ENCODE measurements around the gene TCF20.

The TCF20 gene

DNA sequence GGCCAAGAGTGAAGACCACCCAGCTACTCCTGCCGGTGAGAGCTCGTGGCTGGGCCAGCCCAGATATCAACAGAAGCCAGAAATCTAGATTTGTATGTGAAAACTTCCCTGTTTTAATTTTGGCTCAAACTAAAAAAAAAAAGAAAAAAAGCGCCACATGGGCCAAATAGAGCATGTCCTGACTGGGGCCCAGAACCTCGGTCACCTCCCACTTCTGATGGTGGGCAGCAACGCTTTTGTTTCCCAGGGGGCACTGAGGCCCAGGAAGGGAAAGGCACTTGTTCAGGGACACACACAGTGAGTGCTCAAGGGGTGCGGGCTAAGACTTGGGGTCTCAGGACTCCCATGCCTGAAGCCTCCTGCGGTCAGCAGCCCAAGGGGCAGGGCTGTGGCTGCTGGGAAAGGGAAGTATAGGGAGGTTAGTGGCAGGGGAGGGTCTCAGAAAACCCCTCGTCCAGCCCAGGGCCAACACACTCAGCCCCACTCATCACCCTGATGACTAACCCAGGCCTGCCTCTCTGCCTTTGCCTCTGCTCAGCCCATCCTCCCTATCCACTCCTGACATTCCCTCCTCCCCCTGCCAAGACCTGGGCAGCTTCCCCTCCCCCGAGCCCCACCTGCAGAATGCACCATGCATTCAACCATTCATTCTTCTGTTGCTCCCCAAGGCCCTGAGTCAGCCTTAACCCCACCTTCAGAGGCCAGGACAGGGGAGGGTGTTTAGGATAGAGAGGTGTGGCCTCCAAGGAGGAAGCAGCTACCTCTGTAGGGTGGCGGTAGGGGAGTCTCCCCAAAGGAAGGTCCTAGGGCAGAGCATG is 30.0 kb upstream of the TCF20 start:
- no peak for DNase-seq (ENCODE audit: low read depth)

DNA sequence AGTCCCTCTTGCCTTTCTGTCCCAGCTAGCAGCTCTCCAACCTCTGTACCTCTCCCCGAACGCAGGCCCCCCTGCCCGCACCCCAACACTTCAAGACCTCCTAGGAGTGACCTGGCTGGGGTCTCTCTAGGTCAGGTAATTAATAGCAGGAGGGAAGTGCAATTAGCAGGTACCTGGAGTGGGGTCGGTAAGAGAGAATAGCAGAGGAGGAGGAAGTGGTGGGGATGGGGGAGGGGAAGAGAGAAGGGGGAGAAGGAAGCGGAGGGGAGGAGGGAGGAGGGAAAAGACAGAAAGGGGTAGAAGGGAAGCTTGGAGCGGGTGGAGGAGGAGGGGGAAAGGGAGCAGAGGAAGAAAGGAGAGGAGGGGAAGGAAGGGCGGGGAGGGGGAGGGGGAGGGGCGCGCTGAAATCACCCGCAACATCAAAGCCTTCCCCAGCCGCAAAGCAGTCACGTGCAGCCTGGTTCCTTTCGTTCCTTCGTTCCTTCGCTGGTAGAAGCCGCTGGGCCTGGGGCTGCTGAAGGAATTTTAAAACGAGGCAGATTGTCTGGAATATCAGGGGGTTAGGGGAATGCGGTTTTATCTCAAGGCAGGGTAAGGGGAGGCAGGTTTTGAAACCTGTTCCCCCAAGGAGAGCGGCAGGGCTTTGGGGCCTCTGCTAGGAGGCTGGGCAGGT is 29.3 kb upstream of the TCF20 start:
- no peak for DNase-seq (ENCODE audit: low read depth)

DNA sequence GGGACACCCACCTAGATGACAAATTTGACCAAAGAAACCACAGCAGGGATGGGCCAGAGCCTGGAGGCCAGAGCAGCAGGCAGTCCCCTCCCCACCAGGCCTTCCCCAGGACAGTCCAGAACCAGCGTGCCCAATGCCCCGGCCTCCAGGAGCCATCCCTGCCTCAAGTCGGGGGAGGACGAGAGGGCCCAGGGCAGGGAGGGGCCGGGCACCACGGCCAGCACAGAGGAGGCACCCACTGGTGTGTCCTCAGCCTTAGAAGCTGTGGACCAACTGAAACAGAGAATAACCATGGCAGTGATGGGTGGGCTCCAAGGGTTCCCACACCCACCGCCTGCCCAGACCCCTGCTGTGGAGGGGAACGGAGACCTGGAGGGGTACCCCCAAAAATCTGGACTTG is 28.3 kb upstream of the TCF20 start:
- no peak for DNase-seq (ENCODE audit: low read depth)

DNA sequence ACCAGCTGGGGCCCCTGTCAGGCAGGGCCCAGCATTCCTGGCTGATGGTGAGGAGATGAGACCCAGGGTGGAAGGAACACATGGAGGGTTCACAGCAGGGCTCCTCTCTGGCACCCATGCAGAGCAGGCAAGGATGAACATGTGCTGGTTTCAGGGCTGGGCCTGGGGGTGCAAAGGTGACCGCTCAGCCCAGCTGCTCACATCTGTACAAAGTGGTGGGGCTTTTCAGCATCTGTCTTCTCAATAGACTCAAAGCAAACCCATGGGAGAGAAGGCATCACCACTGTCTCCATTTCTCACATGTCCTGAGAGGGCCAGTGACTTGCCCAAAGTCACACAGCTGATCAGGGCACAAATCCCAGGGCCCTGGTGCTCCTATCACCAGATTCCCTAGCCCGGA is 27.3 kb upstream of the TCF20 start:
- no peak for DNase-seq (ENCODE audit: low read depth)

DNA sequence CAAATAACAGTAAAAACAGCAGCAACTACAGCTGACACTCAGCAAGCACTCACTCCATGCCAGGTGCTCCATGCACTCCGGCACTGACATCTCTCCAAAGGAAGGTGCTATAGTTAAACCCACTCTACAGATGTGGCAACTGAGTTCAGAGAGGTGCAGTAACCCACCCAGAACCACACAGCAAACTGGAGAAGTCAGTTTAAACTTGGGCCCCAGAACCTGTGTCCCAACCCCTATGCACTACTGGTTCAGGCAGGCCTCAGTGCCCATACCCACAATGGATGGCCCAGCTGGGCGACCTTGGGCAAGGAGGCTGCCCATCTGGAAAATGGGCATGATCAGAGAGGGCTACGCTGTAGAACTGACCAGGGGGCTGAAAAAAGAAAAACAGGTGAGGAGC is 26.4 kb upstream of the TCF20 start:
- DNase-seq (ENCODE audit: low read depth), result no peak

DNA sequence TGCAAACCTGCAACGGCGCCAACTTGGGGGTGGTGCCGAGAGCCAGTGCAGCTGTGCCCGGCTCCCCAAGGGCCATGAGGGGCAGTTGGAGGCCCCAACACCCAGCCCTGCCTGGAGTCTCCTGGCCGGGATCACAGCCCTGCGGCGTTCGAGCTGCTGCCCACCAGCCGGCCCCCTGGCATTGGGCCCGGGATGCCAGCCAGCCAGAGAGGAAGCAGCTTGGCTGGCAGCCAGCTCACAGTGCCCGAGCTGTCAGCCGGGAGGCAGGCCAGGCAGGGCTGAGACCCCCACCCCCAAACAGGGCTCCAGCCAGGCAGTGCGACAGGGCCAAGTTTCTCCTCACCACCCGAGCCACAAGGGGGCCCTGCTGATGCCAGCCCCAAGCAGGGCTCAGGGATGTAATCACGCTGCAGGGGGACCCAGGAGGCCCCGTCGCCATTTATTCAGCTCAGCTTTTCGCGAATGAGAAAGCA is 26.0 kb upstream of the TCF20 start:
- no peak for DNase-seq (ENCODE audit: low read depth)

DNA sequence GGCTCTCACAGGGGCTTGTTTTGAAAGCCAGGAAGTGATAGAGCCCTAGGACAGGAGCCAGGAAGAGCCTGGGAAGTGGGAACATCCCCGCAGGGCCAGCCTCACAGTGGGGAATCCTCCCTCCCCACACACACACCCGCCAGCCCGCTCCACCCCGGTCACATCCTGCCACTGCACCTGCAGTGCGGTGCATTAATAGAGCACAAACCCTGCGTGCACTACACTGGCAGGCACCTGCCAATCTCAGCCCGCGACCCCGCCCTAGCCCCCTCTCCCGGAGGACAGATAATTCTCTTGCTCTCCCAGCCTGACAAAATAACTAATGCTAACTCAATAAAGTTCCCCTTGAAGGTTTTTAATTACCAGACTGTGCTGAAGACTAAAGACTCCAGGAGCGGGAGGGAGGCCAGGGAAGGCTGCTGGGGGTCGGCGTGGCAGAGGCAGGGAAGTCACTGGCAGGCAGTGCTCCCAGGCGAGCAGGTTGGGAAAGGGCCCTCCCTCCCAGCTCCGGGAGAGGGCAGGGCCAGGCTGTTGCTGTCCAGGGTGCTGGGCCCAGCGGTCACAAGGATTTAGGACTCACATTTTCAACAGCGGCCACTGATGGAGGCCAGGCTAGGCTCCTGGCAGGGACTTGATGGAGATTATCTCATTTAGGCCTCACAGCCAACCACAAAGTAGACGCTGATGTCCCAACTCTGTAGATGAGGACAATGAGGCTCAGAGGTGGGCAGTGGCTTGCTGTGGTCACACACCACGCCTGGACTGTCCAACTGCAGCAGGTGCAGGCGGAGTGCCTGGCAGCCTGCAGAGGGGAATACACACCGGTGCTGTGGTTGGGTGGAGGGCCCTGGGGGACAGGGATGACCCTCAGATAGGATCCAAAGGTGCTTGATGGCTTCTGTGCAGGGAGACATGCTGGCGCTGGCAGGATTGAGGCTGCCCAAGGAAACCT is 23.9 kb upstream of the TCF20 start:
- peak; percentile 29 for DNase-seq (ENCODE audit: low read depth)

DNA sequence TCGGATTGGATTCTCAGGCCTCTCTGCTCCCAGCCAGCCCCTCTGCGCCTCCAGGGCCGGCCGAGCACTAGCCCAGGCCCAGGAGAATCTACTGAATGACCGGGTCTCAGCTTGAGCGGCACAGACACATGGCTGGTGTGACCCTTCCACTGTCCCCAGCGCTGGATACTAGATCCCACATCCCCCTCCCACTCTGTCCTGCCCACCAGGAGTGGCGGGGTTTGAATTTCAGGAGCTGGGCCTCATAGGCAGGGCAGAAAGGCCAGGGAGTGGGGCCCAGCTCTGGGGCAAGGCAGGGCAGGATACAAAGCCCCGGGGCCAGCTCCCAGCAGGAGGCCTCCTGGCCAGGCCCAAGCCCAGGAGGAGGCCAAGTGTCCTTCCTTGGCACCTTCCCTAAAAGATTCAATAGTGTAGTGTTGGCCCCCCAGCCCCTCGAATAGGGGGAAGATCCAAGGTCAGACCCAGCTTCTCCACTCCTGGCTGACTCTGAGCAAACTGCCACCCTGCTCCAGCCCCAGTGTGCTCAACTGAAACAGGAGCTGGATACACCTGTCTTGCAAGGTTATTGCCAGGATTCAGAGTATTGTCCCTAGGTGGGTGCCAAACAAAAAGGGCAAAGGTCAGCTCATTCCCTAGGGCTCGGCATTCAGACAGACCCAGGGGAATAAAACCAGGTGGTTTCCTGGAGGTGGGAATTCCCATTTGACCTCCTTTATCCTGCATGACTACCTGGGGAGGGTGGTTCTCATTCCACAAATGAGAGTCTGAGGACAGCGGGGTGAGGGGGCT is 22.5 kb upstream of the TCF20 start:
- DNase-seq (ENCODE audit: low read depth), result no peak

DNA sequence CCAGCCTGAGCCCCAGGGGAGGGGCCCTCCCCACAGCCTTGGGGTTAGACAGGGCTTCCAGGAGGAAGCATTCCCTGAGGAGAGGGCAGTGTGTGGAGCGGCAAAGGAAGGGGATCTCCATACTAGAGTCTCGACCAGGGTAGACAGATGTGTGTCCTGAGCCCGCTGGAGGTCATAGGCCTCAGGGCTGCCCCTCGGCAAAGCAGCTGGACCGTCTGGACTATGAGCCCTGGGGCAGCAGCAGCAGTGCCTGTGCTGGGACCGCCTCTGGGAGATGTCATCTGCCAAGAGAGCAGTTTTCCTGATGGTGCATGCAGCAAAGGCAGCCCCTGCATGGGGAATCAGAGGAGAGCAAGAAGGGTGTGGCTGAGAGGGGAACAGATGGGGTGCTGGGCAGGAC is 20.8 kb upstream of the TCF20 start:
- DNase-seq (ENCODE audit: low read depth), result no peak

DNA sequence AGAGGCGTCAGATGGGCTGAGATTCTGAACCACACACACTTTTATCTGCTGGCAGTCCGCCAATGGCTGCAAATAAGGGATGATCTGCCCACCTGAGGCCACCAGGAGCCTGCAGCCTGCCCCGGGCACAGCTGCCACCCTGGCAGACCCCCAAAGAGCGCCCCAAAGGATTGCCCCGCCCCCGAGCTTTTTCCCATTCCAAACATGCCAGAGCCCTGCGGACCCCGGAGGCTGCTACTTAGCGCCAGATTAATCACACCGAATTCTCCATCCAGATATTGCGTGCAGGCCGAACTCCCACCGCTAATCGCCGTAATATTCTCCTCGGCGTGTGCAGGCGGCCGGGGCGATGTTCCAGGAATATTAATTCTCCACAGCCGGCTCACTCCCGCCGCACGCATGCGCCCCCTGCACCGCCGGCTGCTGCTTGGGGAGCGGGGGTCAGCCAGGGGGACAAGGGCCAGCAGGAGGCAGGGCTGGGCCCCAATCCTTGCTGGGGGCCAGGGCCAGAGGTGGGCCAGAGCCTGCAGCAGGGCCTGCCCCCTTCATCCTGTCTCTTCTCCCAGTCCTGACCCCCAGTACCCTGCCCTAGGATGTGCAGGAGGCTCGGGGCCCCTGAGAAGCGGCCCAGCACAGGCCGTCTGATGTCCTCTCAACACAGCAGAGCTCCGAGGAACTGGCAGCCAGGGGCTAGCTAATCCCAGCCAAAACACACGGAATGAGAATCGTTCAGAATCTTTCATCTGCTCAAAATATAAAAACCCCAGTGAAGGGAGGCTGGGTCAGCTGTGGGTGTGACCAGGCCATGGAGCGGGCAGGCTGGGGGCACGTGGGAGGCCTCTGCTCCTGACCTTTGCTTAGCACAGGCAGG is 19.5 kb upstream of the TCF20 start:
- DNase-seq (ENCODE audit: low read depth), result no peak

DNA sequence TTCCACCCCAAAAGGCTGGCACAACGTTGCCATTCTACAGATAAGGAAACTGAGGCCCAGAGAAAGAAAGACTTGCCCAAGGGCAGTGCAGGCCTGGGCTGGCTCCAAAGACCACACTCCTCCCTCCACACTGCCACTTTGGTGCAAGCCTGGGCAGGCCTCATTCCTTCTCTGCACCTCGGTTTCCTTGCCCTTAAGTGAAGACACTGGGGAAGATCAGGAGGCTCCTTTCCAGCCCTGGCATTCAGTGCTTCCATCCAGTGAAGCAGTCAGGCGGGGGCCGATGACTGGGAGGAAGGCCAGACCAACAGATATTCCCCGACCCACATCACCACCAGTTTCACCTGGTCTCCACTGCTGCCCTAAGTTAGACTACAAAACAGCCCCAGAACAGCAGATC is 18.3 kb upstream of the TCF20 start:
- no peak for DNase-seq (ENCODE audit: low read depth)

DNA sequence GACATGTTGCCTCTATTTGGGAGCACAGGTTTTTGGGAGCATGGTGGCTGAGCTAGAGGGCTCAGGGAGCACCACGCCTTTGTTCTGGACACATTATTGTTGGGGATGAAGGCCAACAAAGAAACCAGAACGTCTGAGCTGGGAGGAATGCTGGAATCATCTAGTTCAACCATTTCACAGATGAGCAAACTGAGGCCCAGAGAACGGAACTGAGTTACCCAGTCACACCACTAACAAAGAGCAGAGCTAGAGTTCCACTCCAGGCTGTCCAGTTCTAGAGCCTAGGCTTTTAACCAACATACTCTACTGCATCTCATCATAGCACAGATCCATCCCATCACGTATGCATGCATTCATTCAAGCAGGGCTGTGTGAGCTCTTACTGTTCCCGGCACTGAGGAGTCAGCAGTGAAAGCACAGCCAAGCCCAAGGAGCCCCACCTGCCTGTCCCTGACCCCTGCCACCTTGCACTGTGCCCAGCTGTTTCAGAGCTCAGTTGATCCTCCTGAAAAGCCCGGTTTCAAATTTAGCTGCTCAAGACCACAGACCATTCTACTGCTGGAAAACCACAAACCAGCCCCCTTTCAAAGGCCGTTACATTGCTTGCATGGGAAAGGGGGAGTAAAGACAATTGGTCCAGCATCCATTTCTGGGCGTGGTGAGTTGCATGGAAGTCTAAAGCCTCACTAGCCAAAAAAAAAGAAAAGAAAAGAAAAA is 16.9 kb upstream of the TCF20 start:
- no peak for DNase-seq (ENCODE audit: low read depth)

DNA sequence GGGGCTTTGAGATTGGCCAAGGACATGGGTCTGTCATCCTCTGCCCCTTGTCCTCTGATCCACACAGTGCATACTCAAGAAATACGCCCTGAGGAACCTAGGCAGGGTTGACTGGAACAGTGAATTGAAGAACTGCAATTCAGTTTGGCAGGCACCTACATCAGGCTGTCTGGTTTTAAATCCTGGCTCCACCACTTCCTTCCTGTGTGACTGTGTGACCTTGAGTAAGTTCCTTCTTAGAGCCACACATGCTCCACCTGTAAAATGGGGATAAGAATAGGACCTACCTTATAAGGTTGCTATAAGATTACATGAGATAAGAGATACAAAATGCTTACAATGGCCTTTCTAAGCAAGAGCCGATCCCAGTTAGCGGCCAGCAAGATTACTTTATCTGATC is 15.8 kb upstream of the TCF20 start:
- no peak for DNase-seq (ENCODE audit: low read depth)

DNA sequence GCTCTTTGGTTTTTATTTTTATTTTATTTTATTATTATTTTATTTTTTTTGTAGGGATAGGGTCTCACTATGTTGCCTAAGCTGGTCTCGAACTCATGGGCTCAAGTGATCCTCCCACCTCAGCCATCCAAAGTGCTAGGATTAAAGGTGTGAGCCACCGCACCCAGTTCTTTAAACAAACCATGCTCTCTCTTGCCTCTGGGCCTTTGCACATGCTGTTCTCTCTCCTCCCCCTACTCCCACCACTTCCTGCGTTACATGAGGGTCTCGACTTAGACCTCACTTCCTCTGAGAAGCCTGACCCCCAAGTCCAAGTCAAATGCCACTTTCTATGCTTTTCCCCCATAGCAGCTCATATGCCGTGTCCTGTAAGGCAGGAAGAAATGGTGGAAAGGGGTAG is 15.2 kb upstream of the TCF20 start:
- no peak for DNase-seq (ENCODE audit: low read depth)

DNA sequence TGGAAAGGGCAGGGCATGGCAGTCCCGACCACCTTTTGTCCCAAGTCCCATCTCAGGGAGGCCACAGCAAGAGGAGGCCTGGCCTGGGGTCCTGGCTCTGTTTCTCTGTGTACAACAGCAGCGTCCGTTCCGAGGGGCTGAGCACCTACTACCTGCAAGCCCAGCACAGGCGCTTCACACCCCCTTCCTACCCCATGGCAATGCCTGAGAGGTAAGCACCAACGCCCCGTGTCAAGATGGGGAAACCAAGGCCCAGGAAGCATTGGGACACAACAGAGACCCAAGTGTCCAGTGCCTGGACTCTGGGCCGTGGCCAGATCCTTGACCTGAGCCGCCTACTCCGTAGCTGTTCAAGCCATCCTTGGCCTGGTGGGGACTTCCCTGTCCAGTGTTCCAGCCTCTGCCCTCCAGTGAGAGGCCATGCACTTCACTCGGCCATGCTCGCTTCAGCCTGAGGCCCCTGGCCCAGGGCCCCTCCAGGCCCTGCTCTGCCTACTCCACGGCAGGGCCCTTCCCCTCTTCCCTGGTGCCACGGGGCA is 14.3 kb upstream of the TCF20 start:
- no peak for DNase-seq (ENCODE audit: low read depth)

DNA sequence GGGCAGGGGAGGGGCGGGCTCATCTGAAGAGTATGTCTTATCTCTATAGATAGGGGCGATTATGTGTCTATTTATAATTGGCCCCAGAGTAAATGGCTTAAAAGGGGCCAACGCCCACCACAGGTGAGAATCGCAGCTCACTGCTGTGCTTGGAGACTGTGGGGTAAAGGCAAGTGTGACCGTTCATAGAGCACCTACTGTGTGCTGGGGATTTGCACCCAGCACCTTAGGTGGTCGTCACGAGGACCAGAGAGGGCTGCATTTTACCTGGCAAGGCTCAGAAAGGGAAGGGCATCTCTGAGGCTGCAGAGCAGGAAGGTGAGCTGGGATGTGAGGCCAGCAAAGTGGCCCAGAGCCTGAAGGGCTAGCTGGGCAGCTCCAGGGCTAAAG is 13.7 kb upstream of the TCF20 start:
- no peak for DNase-seq (ENCODE audit: low read depth)

DNA sequence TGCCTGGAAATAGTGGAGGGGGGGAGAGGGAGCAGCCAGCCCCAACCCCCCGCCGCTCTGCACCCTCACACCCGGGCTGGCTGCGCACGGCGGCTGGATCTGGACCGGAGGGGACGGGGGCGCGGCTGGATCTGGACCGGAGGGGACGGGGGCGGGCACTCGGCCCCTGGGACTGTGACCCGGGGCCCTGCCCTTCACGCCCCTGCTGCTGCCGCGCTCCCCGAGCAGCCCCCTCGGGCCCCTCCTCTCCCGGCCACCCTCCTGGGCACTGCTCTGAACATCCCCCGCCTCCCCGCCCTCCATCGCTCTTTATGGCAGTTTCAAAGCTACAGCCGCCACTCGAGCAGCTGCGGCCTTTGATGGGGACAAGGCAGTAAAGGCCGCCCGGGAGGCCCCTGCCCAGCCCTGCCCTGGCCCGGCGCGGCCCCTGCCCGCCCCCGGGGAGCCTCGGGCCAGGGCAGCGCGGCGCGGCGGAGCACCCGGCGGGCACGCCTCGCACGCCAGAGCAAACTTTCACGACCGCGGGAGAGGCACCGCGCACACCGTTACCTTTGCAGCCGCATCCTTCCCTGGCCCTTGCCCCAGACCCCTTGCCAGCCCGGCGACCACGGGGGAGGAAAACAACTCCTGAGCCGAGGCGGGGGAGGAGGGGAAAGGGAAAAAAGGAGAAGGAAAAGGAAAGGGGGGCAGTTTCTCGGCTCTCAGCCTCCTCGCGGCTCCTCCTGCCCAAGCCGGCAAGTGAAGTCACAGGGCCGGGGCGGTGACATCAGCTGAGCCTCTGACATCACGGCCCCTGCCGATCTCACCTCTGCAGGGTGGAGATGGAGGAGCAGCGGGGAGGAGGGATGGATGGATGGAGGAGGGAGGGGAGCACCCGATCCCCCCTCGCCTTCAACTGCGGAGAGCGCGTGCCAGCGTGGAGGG is 13.1 kb upstream of the TCF20 start:
- no peak for DNase-seq (ENCODE audit: low read depth)

DNA sequence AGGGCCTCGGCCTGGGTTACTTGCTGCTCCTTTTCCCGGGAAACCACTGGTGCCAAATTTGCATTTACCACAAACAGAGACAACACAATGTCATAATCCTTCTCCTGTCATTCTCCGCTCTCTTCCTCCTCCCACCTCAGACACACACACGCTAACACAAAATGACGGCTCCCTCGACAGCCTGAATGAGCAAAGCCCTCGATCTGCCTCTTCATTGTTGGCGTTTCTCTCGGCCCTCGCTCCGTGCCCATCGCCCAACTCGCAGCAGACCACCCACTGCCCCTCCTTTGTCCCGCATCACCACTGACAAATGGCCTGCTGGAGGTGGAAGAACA is 12.5 kb upstream of the TCF20 start:
- DNase-seq (ENCODE audit: low read depth), result no peak

Measured in fibroblast of gingiva (primary cell).